ENCODE measurements around the gene ST6GALNAC5.

Gene ST6GALNAC5

GRCh38 chr1:76929136-76929535 is 61.9 kb downstream of the ST6GALNAC5 start:
- no peak overlapping the region for H3K4me2 ChIP-seq (ENCODE audit: low read depth, low read length, poor library complexity, severe bottlenecking)
- no peak overlapping the region for H2AFZ ChIP-seq (ENCODE audit: low read length)
- no peaks in the 10 kb centered on the region for H4K20me1 ChIP-seq (ENCODE audit: insufficient read depth, low read length, poor library complexity, severe bottlenecking)
- H3K27me3 ChIP-seq (ENCODE audit: insufficient read depth, low read length, poor library complexity, severe bottlenecking), result no peaks in the 10 kb centered on the region
- no peak overlapping the region for H3K4me3 ChIP-seq (ENCODE audit: low read length, poor library complexity, severe bottlenecking)
- H3K9me3 ChIP-seq (ENCODE audit: insufficient read depth, low read depth, low read length), result no peaks in the 10 kb centered on the region
- H3K9me2 ChIP-seq (replicated peaks; ENCODE audit: low read depth, low read length), result no peaks in the 10 kb centered on the region
- no peaks in the 10 kb centered on the region for H3K36me3 ChIP-seq (ENCODE audit: insufficient read depth, low read length)
- no peaks in the 10 kb centered on the region for H3F3A ChIP-seq (ENCODE audit: low read depth)
- TF ChIP-seq CTCF (conservative IDR thresholded peaks at IDR 0.05; ENCODE audit: low read length), result no peak
- TF ChIP-seq EZH2phosphoT487 (IDR thresholded peaks at IDR 0.05; ENCODE audit: borderline replicate concordance), result no peak
- H3K79me2 ChIP-seq (ENCODE audit: insufficient read depth, low read length), result no peaks in the 10 kb centered on the region
- no peak overlapping the region for H3K9ac ChIP-seq (ENCODE audit: low read depth, low read length, poor library complexity, severe bottlenecking)
- H3K4me1 ChIP-seq (ENCODE audit: insufficient read depth, low read length, poor library complexity, severe bottlenecking), result no peaks in the 10 kb centered on the region

DNA sequence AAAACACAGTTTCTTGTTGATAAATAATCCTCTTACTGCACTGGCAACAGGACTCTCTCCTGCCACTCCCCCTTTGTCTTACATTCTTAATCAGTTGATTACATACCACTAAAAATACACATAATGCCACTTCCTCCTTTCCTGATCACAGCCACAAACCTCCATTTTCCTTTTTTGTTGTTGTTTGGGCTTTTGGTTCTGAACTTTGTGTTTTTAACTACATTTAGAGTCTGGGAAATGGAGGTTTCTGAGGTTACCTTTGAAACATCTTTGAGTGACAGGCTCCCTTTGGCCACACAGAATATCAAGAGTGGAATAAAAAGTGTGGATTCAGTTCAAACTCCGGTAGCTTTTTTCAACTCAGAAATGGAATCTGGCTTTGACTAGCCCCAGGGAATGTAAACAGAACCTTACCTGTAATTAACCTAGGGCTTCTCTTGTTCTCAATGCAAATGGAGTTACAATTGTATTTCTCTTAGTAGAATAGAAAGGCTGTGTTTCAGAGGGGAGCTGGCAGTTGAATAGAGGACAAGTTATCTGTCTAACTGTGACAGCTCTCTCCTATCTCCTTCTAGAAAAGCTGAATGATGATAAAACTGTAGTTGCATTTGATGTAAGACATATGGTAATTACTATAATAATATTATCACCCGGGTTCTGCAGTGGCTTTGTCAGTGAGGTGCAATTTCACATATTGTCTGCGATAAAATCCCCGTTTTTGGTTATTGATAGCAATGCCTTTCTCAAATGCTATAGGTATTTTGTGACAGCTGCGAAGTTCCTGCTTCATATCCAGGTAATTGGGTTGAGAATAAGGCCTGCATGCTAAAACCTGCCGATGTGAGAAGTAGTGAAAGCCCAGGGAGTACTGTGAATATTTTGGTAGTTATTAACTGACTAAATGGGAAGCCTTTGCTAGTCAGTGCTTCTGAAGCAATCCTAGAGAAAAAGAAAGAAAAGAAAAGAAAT is 66.9 kb downstream of the ST6GALNAC5 start:
- Histone ChIP-seq H3F3A (ENCODE audit: low read depth) (no peaks in the 10 kb centered on the region), H3K9ac (ENCODE audit: low read depth, low read length, poor library complexity, severe bottlenecking) (no peak overlapping the region), H2AFZ (ENCODE audit: low read length) (no peak overlapping the region), H3K27me3 (ENCODE audit: insufficient read depth, low read length, poor library complexity, severe bottlenecking) (no peaks in the 10 kb centered on the region), H3K4me3 (ENCODE audit: low read length, poor library complexity, severe bottlenecking) (no peak overlapping the region), H3K9me3 (ENCODE audit: insufficient read depth, low read depth, low read length) (no peaks in the 10 kb centered on the region), H3K4me2 (ENCODE audit: low read depth, low read length, poor library complexity, severe bottlenecking) (no peak overlapping the region), H3K9me2 (replicated peaks; ENCODE audit: low read depth, low read length) (no peaks in the 10 kb centered on the region), H4K20me1 (ENCODE audit: insufficient read depth, low read length, poor library complexity, severe bottlenecking) (no peaks in the 10 kb centered on the region), H3K79me2 (ENCODE audit: insufficient read depth, low read length) (no peaks in the 10 kb centered on the region), H3K36me3 (ENCODE audit: insufficient read depth, low read length) (no peaks in the 10 kb centered on the region), H3K4me1 (ENCODE audit: insufficient read depth, low read length, poor library complexity, severe bottlenecking) (no peaks in the 10 kb centered on the region)
- TF ChIP-seq EZH2phosphoT487 (IDR thresholded peaks at IDR 0.05; ENCODE audit: borderline replicate concordance) (no peak), CTCF (conservative IDR thresholded peaks at IDR 0.05; ENCODE audit: low read length) (no peak)

GRCh38 chr1:76938304-76938703 is 71.0 kb downstream of the ST6GALNAC5 start:
- Histone ChIP-seq H3K9me2 (replicated peaks; ENCODE audit: low read depth, low read length) (no peaks in the 10 kb centered on the region), H3K36me3 (ENCODE audit: insufficient read depth, low read length) (no peaks in the 10 kb centered on the region), H3K9ac (ENCODE audit: low read depth, low read length, poor library complexity, severe bottlenecking) (no peak overlapping the region), H4K20me1 (ENCODE audit: insufficient read depth, low read length, poor library complexity, severe bottlenecking) (no peaks in the 10 kb centered on the region), H3K9me3 (ENCODE audit: insufficient read depth, low read depth, low read length) (no peaks in the 10 kb centered on the region), H3K4me2 (ENCODE audit: low read depth, low read length, poor library complexity, severe bottlenecking) (no peak overlapping the region), H3K4me1 (ENCODE audit: insufficient read depth, low read length, poor library complexity, severe bottlenecking) (no peaks in the 10 kb centered on the region), H3K79me2 (ENCODE audit: insufficient read depth, low read length) (no peaks in the 10 kb centered on the region), H3K4me3 (ENCODE audit: low read length, poor library complexity, severe bottlenecking) (no peak overlapping the region), H3F3A (ENCODE audit: low read depth) (no peaks in the 10 kb centered on the region), H2AFZ (ENCODE audit: low read length) (no peak overlapping the region), H3K27me3 (ENCODE audit: insufficient read depth, low read length, poor library complexity, severe bottlenecking) (no peaks in the 10 kb centered on the region)
- TF ChIP-seq CTCF (conservative IDR thresholded peaks at IDR 0.05; ENCODE audit: low read length), result no peak
- TF ChIP-seq EZH2phosphoT487 (IDR thresholded peaks at IDR 0.05; ENCODE audit: borderline replicate concordance), result no peak
